ENCODE results near the gene ERCC8. TPM values are rescaled to one million over a fixed set of nuclear protein-coding genes. Genes with fewer than 3 reads are reported as not detected.

Gene ERCC8
- polyA plus RNA-seq, 1 donor from 2014 or later: 48.0 TPM

GRCh38 chr5:60851626-60852025 lies 93.2 kb downstream of the ERCC8 start:
- Histone ChIP-seq H3K79me2 (replicated peaks; ENCODE audit: insufficient read depth, low read length) (no peaks in the 10 kb centered on the region), H3K4me2 (ENCODE audit: low read length) (no peak overlapping the region), H3K9me2 (ENCODE audit: insufficient read depth, low read length) (no peaks in the 10 kb centered on the region), H3K27me3 (ENCODE audit: insufficient read depth, low read depth, low read length) (no peaks in the 10 kb centered on the region), H2AFZ (ENCODE audit: low read depth, low read length) (no peak overlapping the region), H3K9ac (ENCODE audit: low read length) (no peak overlapping the region), H3F3A (ENCODE audit: insufficient read depth, low read length, poor library complexity, severe bottlenecking) (no peaks in the 10 kb centered on the region), H3K27ac (ENCODE audit: low read length) (no peak overlapping the region), H3K36me3 (ENCODE audit: insufficient read depth, low read length) (no peaks in the 10 kb centered on the region), H3K4me3 (ENCODE audit: low read length) (no peak overlapping the region), H4K20me1 (ENCODE audit: insufficient read depth) (no peaks in the 10 kb centered on the region), H3K9me3 (ENCODE audit: low read length) (no peaks in the 10 kb centered on the region)
- TF ChIP-seq EP300 (conservative IDR thresholded peaks at IDR 0.05; ENCODE audit: poor library complexity, severe bottlenecking): no peak
- TF ChIP-seq MXI1 (conservative IDR thresholded peaks at IDR 0.05; ENCODE audit: poor library complexity, severe bottlenecking): no peak
- no peak for TF ChIP-seq CTCF (IDR thresholded peaks at IDR 0.05; ENCODE audit: poor library complexity, severe bottlenecking)
- no peak for TF ChIP-seq POLR2AphosphoS5 (IDR thresholded peaks at IDR 0.05)
- TF ChIP-seq EZH2 (IDR thresholded peaks at IDR 0.05; ENCODE audit: borderline replicate concordance, insufficient read depth, low read length, poor library complexity, severe bottlenecking): no peak
- no peak for TF ChIP-seq TAF1 (IDR thresholded peaks at IDR 0.05; ENCODE audit: low read depth)
- TF ChIP-seq REST (IDR thresholded peaks at IDR 0.05; ENCODE audit: borderline replicate concordance): no peak
- TF ChIP-seq SMC3 (conservative IDR thresholded peaks at IDR 0.05; ENCODE audit: poor library complexity): no peak
- no peak for TF ChIP-seq RAD21 (conservative IDR thresholded peaks at IDR 0.05)

DNA sequence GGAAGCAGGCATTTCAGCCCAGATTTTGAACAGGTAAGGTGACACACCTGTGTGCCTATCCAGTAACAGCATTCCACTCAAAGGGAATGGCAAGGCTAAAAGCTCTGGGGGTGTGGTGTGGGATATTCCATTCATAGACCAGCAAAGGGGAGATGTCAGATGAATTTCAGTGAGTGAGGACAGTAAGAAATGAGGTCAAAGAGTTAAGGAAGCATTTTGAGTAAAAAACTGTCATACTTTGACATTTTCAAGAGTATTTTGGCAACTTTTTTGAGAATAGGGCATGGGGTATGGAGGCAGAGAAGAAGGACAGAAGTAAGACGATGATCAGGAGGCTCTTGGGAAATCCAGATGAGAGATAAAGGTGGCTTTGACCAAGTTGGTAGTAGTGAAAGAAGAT lies 98.6 kb downstream of the ERCC8 start:
- Histone ChIP-seq H3K79me2 (replicated peaks; ENCODE audit: insufficient read depth, low read length) (no peaks in the 10 kb centered on the region), H2AFZ (ENCODE audit: low read depth, low read length) (no peak overlapping the region), H3K9ac (ENCODE audit: low read length) (no peak overlapping the region), H3K4me3 (ENCODE audit: low read length) (no peak overlapping the region), H3K27me3 (ENCODE audit: insufficient read depth, low read depth, low read length) (peaks cover 30% of the 10 kb centered on the region), H3K36me3 (ENCODE audit: insufficient read depth, low read length) (no peaks in the 10 kb centered on the region), H3F3A (ENCODE audit: insufficient read depth, low read length, poor library complexity, severe bottlenecking) (no peaks in the 10 kb centered on the region), H3K27ac (ENCODE audit: low read length) (no peak overlapping the region), H3K9me3 (ENCODE audit: low read length) (no peaks in the 10 kb centered on the region), H3K9me2 (ENCODE audit: insufficient read depth, low read length) (no peaks in the 10 kb centered on the region), H3K4me2 (ENCODE audit: low read length) (no peak overlapping the region), H4K20me1 (ENCODE audit: insufficient read depth) (no peaks in the 10 kb centered on the region)
- TF ChIP-seq TAF1 (IDR thresholded peaks at IDR 0.05; ENCODE audit: low read depth) (no peak), POLR2AphosphoS5 (IDR thresholded peaks at IDR 0.05) (no peak), REST (IDR thresholded peaks at IDR 0.05; ENCODE audit: borderline replicate concordance) (no peak), CTCF (IDR thresholded peaks at IDR 0.05; ENCODE audit: poor library complexity, severe bottlenecking) (no peak)

Measured in neural cell (in vitro differentiated cells).